ENCODE measurements around the gene GABRB3. TPM values are rescaled to one million over a fixed set of nuclear protein-coding genes. Genes with fewer than 3 reads are reported as not detected.
"Not testable (repeated sequence)": the region's sequence is repeated elsewhere in the genome, so short reads cannot be mapped to it uniquely, and the experiment has no call there.

Gene GABRB3
- total and polyA plus RNA-seq, 12 donors = 0.23 to 4.5 (median 1.7) TPM

DNA sequence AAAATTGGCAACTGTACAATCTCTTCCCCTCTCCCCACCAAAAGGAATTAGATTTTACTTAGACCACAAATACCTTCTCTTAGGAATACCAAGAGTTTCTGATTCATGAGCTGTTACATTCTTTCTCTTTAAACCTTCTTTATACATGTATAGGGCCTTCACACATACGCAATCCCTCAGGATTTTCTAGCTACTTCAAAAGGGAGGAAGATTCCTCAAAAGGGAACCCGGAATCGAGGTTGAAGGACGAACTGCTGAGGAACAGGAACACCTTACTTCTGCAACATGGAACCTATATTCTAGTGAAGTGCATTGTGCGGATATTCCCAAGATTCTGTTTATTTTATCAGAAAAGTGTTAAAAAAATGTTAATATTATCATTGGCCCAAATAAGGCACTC lies 52.3 kb downstream of the GABRB3 start:
- 28 to 32% methylated on average over 5 of the region's 5 CpGs for WGBS, 2 donors
- Histone ChIP-seq H3K27me3 (peaks cover 0 to 4% (median 0%) of the 10 kb centered on the region in 7 donors), H3K4me1 (no peaks in the 10 kb centered on the region), H3K4me3 (no peak overlapping the region), H3K36me3 (no peaks in the 10 kb centered on the region), H3K27ac (no peak overlapping the region), H3K9me3 (peaks cover 0 to 10% (median 0%) of the 10 kb centered on the region in 11 donors)
- intact Hi-C loops (cut with DNase I) = no loop called here
- TF ChIP-seq, protein P1, sequence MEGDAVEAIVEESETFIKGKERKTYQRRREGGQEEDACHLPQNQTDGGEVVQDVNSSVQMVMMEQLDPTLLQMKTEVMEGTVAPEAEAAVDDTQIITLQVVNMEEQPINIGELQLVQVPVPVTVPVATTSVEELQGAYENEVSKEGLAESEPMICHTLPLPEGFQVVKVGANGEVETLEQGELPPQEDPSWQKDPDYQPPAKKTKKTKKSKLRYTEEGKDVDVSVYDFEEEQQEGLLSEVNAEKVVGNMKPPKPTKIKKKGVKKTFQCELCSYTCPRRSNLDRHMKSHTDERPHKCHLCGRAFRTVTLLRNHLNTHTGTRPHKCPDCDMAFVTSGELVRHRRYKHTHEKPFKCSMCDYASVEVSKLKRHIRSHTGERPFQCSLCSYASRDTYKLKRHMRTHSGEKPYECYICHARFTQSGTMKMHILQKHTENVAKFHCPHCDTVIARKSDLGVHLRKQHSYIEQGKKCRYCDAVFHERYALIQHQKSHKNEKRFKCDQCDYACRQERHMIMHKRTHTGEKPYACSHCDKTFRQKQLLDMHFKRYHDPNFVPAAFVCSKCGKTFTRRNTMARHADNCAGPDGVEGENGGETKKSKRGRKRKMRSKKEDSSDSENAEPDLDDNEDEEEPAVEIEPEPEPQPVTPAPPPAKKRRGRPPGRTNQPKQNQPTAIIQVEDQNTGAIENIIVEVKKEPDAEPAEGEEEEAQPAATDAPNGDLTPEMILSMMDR (IDR thresholded peaks at IDR 0.05) = no peak
- ATAC-seq = no peak
- no peak for DNase-seq

DNA sequence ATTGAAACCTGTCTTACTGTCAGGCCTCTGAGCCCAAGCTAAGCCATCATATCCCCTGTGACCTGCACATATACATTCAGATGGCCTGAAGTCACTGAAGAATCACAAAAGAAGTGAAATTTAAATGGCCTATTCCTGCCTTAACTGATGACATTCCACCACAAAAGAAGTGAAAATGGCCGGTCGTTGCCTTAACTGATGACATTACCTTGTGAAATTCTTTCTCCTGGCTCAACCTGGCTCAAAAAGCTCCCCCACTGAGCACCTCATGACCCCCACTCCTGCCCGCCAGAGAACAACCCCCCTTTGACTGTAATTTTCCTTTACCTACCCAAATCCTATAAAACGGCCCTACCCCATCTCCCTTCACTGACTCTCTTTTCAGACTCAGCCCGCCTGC lies 53.0 kb downstream of the GABRB3 start:
- DNase-seq; H3K27ac ChIP-seq; H3K4me1 ChIP-seq; H3K4me3 ChIP-seq; ATAC-seq; H3K36me3 ChIP-seq; intact Hi-C loops (cut with DNase I); H3K27me3 ChIP-seq: not testable (repeated sequence)
- H3K9me3 ChIP-seq = peaks cover 0 to 10% (median 0%) of the 10 kb centered on the region in 11 donors
- 23 to 28% methylated on average over 5 of the region's 5 CpGs for WGBS, 2 donors

DNA sequence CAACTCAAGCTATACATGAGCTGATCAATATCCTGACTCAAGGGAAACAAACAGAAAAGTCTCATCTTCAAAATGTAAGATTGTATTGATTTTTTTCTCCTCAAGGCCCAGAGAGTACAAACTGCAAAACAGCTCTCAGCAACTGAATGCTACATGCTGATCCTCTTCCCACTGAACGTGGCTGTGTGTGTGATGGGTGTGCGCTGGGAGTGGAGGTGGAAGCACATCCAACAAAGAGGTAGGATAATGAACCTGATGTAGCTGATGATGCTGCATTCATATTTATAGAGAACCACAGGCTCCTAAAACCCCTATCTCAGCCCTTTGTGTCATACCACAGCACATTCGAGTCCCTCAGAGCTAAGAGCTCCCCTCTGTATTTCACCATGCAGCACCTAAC lies 56.8 kb downstream of the GABRB3 start:
- H3K9me3 ChIP-seq = peaks cover 0 to 23% (median 0%) of the 10 kb centered on the region in 11 donors
- WGBS, 2 donors = 75 to 78% methylated on average over 3 of the region's 3 CpGs
- H3K4me3 ChIP-seq = no peak overlapping the region
- H3K4me1 ChIP-seq = no peaks in the 10 kb centered on the region
- H3K27ac ChIP-seq = no peak overlapping the region
- H3K36me3 ChIP-seq = no peaks in the 10 kb centered on the region
- no peak for ATAC-seq
- H3K27me3 ChIP-seq = peaks cover 0 to 24% (median 0%) of the 10 kb centered on the region in 7 donors
- no peak for DNase-seq
- TF ChIP-seq, protein P1 (IDR thresholded peaks at IDR 0.05) = no peak
- intact Hi-C loops (cut with DNase I) = no loop called here

DNA sequence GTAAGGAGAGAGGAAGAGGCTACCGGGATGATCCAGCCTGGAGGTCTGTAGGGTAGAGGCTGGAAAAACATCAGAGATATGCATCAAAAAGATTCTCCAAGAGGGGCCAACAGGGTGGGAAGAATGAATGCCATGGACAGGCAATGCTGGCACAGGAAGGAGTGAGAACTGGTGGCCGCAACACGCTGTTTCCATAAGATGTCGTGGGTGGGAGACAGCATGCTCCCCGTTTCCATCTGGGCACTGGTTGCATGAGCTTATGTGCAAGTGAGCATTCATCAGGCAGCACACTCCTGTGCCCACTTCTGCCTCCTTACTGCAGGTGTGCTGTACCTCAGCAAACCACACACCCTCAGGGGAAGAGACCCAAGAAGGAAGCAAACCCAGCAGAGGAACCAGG lies 59.4 kb downstream of the GABRB3 start:
- TF ChIP-seq, protein P1 (IDR thresholded peaks at IDR 0.05) = no peak
- WGBS, 2 donors = 87 to 92% methylated on average over 5 of the region's 5 CpGs

DNA sequence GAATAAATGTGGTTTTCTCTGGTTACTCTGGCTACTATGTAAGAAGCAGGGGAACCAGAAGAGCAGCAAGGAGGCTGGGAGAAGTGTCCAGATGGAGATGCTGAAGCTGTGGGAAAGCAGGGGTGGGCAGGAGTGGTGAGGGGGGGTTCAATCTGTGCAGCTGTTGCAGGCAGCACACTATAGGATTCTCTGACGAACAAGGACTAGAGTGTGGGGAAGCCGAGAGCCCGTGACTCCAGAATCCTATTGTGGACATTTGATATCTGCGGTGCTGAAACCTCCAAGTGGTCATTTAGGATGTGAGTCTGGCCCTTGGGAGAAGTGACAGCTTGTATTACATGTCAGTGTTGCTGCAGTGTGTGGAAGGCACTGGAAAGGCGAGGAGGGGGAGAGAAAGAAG lies 60.5 kb downstream of the GABRB3 start:
- intact Hi-C loops (cut with DNase I) = no loop called here
- Histone ChIP-seq H3K27me3 (peaks cover 0 to 19% (median 0%) of the 10 kb centered on the region in 7 donors), H3K36me3 (no peaks in the 10 kb centered on the region), H3K4me3 (no peak overlapping the region), H3K9me3 (peaks cover 0 to 13% (median 0%) of the 10 kb centered on the region in 11 donors), H3K4me1 (no peaks in the 10 kb centered on the region), H3K27ac (no peak overlapping the region)
- WGBS, 2 donors = 31 to 53% methylated on average over 5 of the region's 5 CpGs
- ATAC-seq (no peak), DNase-seq (no peak)
- TF ChIP-seq, protein P1 (IDR thresholded peaks at IDR 0.05) = no peak

More for the DNA sequence above, 59.4 kb downstream of the GABRB3 start:
- ATAC-seq (no peak), DNase-seq (no peak)
- Histone ChIP-seq H3K27ac (no peak overlapping the region), H3K4me1 (no peaks in the 10 kb centered on the region), H3K36me3 (no peaks in the 10 kb centered on the region), H3K9me3 (peaks cover 0 to 19% (median 0%) of the 10 kb centered on the region in 11 donors), H3K4me3 (no peak overlapping the region), H3K27me3 (peaks cover 0 to 19% (median 0%) of the 10 kb centered on the region in 7 donors)
- intact Hi-C loops (cut with DNase I) = no loop called here

Measured in heart right ventricle (tissue), 16 donors.